Activated T-helper 2 cell treated with anti-CD3 and anti-CD28 coated beads, Interferon-gamma antibody, Interleukin-2, Interleukin-4, amounts not matched to agents 10 μg/mL and 5 μg/mL and 100 μg/mL, durations not matched to agents 14 hours and 24 hours and 36 hours (primary cell): ENCODE results near the gene UBE2O. TPM values are rescaled to one million over a fixed set of nuclear protein-coding genes. Genes with fewer than 3 reads are reported as not detected.
"Not testable (repeated sequence)": the region's sequence is repeated elsewhere in the genome, so short reads cannot be mapped to it uniquely, and the experiment has no call there.

Source experiments
- DNase-seq: peaks from one replicate; pipeline ENCODE4 v3.0.0; 2021; ENCODE audit warnings: low spot score
- H3K27ac Mint-ChIP-seq: one replicate; pipeline ENCODE4 v1.8.0; 2021; ENCODE audit warnings: mixed read lengths
- H3K27me3 Mint-ChIP-seq: one replicate; pipeline ENCODE4 v1.8.0; 2021; ENCODE audit warnings: low read depth, mixed read lengths
- H3K36me3 Mint-ChIP-seq: one replicate; pipeline ENCODE4 v1.8.0; 2021; ENCODE audit warnings: low read depth, mixed read lengths
- H3K4me1 Mint-ChIP-seq: one replicate; pipeline ENCODE4 v1.8.0; 2021; ENCODE audit warnings: low read depth, mixed read lengths
- H3K4me3 Mint-ChIP-seq: one replicate; pipeline ENCODE4 v1.8.0; 2021; ENCODE audit warnings: low read depth, mild to moderate bottlenecking, moderate library complexity, mixed read lengths
- H3K9me3 Mint-ChIP-seq: one replicate; pipeline ENCODE4 v1.8.0; 2021; ENCODE audit warnings: mixed read lengths
- intact Hi-C: fragments of 100-400 bp; cut with micrococcal nuclease; formaldehyde crosslinking; loops from one replicate; pipeline ENCODE4 v1.15.1; 2023
- total RNA-seq: library from RNA; stranded (reverse); gene quantifications from 2 replicates; pipeline ENCODE4 v1.2.3, GENCODE V29; 2022

UBE2O gene
- total RNA-seq, 1 donor from 2014 or later = 46.0 TPM

DNA sequence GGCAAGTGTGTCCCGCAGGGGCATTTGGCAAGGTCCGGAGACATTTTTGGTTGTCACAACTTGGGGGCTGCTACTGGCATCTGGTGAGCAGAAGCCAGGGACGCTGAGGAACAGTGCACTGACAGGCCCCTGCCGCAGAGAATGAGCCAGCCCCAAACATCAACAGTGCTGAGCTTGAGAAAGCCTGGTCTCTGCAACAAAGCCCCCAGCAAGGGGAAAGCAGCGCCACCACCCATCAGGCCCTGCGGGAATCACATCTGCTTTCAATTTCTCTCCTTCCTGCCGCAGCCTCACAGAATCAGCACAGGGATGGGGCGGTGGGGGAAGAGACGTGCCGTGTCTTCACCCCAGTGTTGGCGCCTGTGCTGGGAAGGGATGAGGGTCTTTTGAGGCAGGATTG lies 84.4 kb downstream of the UBE2O start:
- Mint-ChIP-seq H3K9me3 (no peaks in the 10 kb centered on the region), H3K4me3 (no peak overlapping the region), H3K4me1 (peaks cover 4% of the 10 kb centered on the region), H3K27me3 (no peaks in the 10 kb centered on the region), H3K36me3 (no peaks in the 10 kb centered on the region), H3K27ac (no peak overlapping the region)
- intact Hi-C loops = no loop called here
- DNase-seq = no peak

- Mint-ChIP-seq H3K36me3 (no peaks in the 10 kb centered on the region), H3K4me1 (peaks cover 4% of the 10 kb centered on the region)
Observed at GRCh38 chr17:76367642-76368041, 85.3 kb downstream of the UBE2O start.

GRCh38 chr17:76366247-76366646 lies 86.7 kb downstream of the UBE2O start:
- H3K4me3 Mint-ChIP-seq = no peak overlapping the region
- no peaks in the 10 kb centered on the region for H3K4me1 Mint-ChIP-seq
- H3K36me3 Mint-ChIP-seq = no peaks in the 10 kb centered on the region
- DNase-seq = no peak
- no peaks in the 10 kb centered on the region for H3K27me3 Mint-ChIP-seq
- H3K27ac Mint-ChIP-seq = no peak overlapping the region
- no peaks in the 10 kb centered on the region for H3K9me3 Mint-ChIP-seq
- intact Hi-C loops = no loop called here

More at GRCh38 chr17:76367642-76368041, 85.3 kb downstream of the UBE2O start:
- H3K9me3 Mint-ChIP-seq = no peaks in the 10 kb centered on the region
- no peaks in the 10 kb centered on the region for H3K27me3 Mint-ChIP-seq
- no peak for DNase-seq
- no peak overlapping the region for H3K27ac Mint-ChIP-seq
- no peak overlapping the region for H3K4me3 Mint-ChIP-seq
- intact Hi-C loops = no loop called here

- Mint-ChIP-seq H3K27me3 (no peaks in the 10 kb centered on the region), H3K36me3 (no peaks in the 10 kb centered on the region), H3K4me3 (no peak overlapping the region), H3K27ac (no peak overlapping the region), H3K9me3 (no peaks in the 10 kb centered on the region), H3K4me1 (no peaks in the 10 kb centered on the region)
- DNase-seq = no peak
- intact Hi-C loops = no loop called here
Observed at GRCh38 chr17:76365256-76365903, 87.6 kb downstream of the UBE2O start.

DNA sequence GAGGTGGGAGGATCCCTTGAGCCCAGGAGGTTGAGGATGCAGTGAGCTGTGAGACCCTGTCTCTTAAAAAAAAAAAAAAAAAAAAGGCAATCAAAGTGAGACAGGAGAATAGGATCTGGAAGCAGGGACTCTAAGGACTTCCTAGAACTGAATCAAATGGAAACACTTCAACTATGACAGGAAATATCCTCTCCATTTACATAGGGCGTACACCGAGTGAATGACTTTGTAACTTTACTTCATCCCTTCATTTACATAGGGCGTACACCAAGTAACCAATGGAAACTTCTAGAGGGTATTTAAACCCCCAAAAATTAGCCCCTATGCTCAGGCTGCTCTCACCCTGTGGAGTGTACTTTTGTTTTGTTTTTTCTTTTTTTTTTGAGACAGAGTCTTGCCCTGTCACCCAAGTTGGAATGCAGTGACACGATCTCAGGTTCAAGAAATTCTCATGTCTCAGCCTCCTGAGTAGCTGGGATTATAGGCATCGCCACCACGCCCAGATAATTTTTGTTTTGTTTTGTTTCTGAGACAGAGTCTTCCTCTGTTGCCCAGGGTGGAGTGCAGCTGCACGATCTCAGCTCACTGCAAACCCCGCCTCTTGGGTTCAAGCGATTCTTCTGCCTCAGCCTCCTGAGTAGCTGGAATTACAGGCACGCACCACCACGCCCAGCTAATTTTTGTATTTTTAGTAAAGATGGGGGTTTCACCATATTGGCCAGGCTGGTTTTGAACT lies 89.7 kb downstream of the UBE2O start:
- Mint-ChIP-seq H3K36me3 (no peaks in the 10 kb centered on the region), H3K4me1 (no peaks in the 10 kb centered on the region), H3K27me3 (no peaks in the 10 kb centered on the region), H3K4me3 (no peak overlapping the region), H3K9me3 (no peaks in the 10 kb centered on the region), H3K27ac (no peak overlapping the region)
- intact Hi-C loops = no loop called here
- DNase-seq = no peak

DNA sequence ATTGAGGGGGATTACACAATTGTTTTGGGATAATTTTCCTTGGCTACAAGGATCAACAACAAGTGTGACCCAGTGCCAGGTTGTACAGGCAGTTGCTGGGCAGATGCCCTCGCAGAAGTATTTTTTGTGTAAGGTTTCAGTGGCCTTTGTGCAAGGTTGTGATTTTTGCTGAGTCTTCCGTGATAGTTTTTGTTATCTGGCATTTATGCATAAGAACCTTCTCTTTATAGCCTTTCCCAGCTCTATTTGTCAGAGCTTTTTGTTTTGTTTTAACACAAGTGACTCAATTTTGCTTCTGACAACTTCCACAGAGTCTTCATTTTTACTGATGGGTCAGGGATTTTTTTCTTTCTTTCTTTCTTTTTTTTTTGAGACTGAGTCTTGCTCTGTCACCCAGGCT lies 92.5 kb downstream of the UBE2O start:
- Mint-ChIP-seq H3K9me3 (no peaks in the 10 kb centered on the region), H3K4me3 (no peak overlapping the region), H3K36me3 (no peaks in the 10 kb centered on the region), H3K27ac (no peak overlapping the region), H3K4me1 (no peaks in the 10 kb centered on the region), H3K27me3 (no peaks in the 10 kb centered on the region)
- intact Hi-C loops = no loop called here
- no peak for DNase-seq

DNA sequence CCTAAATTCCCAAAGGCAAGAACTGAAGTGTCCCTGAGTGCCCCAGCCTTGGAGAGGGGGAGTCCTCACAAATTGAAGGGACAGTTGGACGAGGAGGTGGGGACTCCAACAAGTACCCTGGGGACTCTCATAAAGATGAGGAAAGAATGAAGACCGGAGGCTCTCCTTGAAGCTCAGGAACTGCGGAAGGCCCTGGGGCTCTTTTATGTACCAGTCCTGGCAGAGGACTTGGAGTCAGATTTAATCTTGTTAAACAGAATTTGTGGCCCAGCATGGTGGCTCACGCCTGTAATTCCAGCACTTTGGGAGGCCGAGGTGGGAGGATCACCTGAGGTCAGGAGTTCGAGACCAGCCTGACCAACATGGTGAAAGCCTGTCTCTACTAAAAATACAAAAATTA lies 93.2 kb downstream of the UBE2O start:
- H3K27ac Mint-ChIP-seq, H3K4me3 Mint-ChIP-seq, H3K27me3 Mint-ChIP-seq, H3K36me3 Mint-ChIP-seq, H3K4me1 Mint-ChIP-seq, intact Hi-C loops, DNase-seq, H3K9me3 Mint-ChIP-seq: not testable (repeated sequence)

DNA sequence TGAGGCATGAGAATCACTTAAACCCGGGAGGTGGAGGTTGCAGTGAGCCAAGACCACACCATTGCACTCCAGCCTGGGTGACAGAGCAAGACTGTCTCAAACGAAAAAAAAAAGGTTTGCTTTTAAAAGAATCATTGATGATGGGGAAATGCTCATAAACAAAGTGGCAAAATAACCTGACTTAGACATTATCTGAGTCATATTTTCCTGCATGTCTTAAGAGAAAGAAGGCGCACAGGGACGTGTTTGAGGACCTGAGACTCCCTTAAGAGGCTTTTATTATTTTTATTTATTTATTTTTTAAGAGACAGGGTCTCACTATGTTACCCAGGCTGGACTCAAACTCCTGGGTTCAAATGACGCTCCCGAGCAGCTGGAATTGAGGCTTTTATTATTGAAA lies 93.6 kb downstream of the UBE2O start:
- Mint-ChIP-seq H3K27me3 (no peaks in the 10 kb centered on the region), H3K27ac (no peak overlapping the region), H3K36me3 (no peaks in the 10 kb centered on the region), H3K9me3 (no peaks in the 10 kb centered on the region), H3K4me3 (no peak overlapping the region), H3K4me1 (peaks cover 4% of the 10 kb centered on the region)
- intact Hi-C loops = no loop called here
- no peak for DNase-seq

DNA sequence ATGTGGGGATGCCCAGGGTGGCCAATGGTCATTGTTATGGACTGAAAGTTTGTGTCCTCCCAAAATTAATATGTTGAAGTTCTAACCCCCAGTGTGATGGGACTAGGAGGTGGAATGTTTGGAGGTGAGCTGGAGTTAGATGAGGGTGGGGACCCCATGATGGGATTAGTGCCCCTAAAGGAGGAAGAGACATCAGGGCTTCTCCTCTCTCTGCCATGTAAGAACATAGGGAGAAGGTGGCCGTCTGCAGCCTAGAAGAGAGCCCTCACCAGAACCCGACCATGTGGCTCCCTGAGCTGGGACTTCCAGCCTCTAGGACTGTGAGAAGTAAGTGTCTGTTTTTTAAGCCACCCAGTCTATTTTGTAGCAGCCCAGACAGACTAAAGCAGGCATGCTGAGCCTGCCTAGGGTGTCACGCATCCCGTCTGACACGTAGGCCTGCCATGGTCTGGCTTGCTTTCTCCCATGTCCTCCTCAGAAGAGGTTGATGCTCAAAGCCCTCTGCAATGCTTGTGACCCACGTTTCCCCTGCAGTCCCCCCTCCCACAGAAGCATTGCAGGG lies 95.3 kb downstream of the UBE2O start:
- H3K4me3 Mint-ChIP-seq = no peak overlapping the region
- peaks cover 10% of the 10 kb centered on the region for H3K4me1 Mint-ChIP-seq
- DNase-seq = no peak
- intact Hi-C loops = no loop called here
- H3K27ac Mint-ChIP-seq = no peak overlapping the region
- H3K9me3 Mint-ChIP-seq = no peaks in the 10 kb centered on the region
- no peaks in the 10 kb centered on the region for H3K27me3 Mint-ChIP-seq
- no peaks in the 10 kb centered on the region for H3K36me3 Mint-ChIP-seq

DNA sequence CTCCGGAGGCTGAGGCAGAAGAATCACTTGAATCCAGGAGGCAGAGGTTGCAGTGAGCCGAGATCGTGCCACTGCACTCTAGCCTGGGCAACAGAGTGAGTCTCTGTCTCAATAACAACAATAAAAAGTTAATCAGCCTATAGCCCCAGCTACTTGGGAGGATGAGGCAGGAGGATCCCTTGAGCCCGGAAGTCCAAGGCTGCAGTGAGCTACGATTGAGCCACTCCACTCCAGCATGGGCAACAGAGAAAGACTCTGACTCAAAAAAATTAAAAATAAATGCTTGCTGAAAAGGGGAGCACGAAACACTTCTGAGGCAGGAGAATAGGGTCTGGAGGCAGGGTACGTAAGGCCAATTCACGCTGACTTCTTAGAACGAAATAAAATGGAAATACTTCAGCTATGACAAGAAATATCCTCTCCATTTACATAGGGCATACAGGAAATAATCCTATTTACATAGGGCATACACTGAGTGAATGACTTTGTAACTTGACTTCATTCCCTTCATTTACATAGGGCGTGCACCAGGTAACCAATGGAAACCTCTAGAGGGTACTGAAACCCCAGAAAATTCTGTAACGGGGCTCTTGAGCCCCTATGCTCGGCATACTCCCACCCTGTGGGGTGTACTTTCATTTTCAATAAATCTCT lies 96.0 kb downstream of the UBE2O start:
- H3K36me3 Mint-ChIP-seq = peaks cover 2% of the 10 kb centered on the region
- H3K9me3 Mint-ChIP-seq = no peaks in the 10 kb centered on the region
- intact Hi-C loops = no loop called here
- no peak for DNase-seq
- H3K27me3 Mint-ChIP-seq = no peaks in the 10 kb centered on the region
- H3K4me3 Mint-ChIP-seq = no peak overlapping the region
- peaks cover 14% of the 10 kb centered on the region for H3K4me1 Mint-ChIP-seq
- no peak overlapping the region for H3K27ac Mint-ChIP-seq

DNA sequence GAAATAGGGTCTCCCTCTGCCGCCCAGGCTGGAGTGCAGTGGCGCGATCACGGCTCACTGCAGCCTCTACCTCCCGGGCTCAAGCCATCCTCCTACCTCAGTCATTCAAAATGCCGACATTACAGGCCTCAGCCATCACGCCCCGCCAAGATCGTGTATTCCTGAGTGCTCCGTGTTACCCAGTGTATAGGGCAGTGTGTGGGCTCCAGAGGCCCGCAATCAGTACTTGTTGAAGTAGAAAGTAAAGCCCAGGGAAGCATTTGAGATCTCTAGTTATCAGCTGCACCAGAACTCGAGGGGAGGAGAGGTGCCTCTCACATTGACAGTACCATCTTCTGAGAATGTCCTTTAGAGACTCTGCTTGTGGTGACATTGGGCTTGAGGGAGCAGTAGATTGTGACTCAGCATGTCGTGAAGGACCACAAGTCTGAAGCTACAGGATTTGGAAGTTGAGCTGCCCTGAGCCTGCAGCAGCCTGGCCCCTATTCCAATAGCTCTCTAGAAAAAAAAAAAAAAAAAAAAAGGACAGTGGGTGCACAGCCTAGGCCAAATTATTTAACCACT lies 98.1 kb downstream of the UBE2O start:
- Mint-ChIP-seq H3K36me3 (peaks cover 8% of the 10 kb centered on the region), H3K27me3 (no peaks in the 10 kb centered on the region), H3K27ac (no peak overlapping the region), H3K9me3 (no peaks in the 10 kb centered on the region), H3K4me1 (peaks cover 18% of the 10 kb centered on the region), H3K4me3 (peak overlapping the region; percentile 86)
- DNase-seq = no peak
- intact Hi-C loops = loop anchor here (1.0 kb wide), 1 partner anchor 30 kb away; no protein-coding TSS in a partner anchor

GRCh38 chr17:76354317-76354729 lies 98.6 kb downstream of the UBE2O start:
- intact Hi-C loops = loop anchor here (1.0 kb wide), 1 partner anchor 31 kb away; no protein-coding TSS in a partner anchor
- Mint-ChIP-seq H3K27me3 (no peaks in the 10 kb centered on the region), H3K4me1 (peaks cover 18% of the 10 kb centered on the region), H3K27ac (peak overlapping the region; percentile 97), H3K36me3 (peaks cover 8% of the 10 kb centered on the region), H3K9me3 (no peaks in the 10 kb centered on the region), H3K4me3 (peak overlapping the region; percentile 86)
- DNase-seq = no peak
